PFSK-1 (cell line): ENCODE data around the gene LDLRAD3.

ENCODE experiments used
- FOXP2 ChIP-seq: optimal IDR thresholded peaks from 2 replicates; pipeline ENCODE3; 2011; ENCODE audit warnings: borderline replicate concordance, control low read depth, inconsistent platforms; ENCODE audit not compliant: insufficient read depth; ENCODE audit errors: extremely low read length, extremely low read depth
- POLR2AphosphoS5 ChIP-seq: IDR thresholded peaks from 2 replicates; pipeline ENCODE4 v1.6.1; 2012; ENCODE audit warnings: low read depth, mild to moderate bottlenecking, control low read depth, low read length, moderate library complexity
- REST ChIP-seq, 2 experiments: IDR thresholded peaks; 2 replicates each; pipeline versions ENCODE4 v1.6.1 to v1.8.0; 2011 to 2012; ENCODE audit warnings: low read depth in 2 of 2, low read length in 2 of 2, control low read depth in 1 of 2, inconsistent platforms in 1 of 2, mild to moderate bottlenecking in 1 of 2, moderate library complexity in 1 of 2; ENCODE audit not compliant: insufficient read depth in 1 of 2
- SIN3A ChIP-seq: IDR thresholded peaks from 2 replicates; pipeline ENCODE4 v1.6.1; 2012; ENCODE audit warnings: mild to moderate bottlenecking, low read length, moderate library complexity, borderline replicate concordance; ENCODE audit not compliant: insufficient read depth
- TAF1 ChIP-seq: IDR thresholded peaks from 2 replicates; pipeline ENCODE4 v1.6.1; 2012; ENCODE audit warnings: low read length, control low read depth, borderline replicate concordance; ENCODE audit not compliant: insufficient read depth

Gene LDLRAD3

GRCh38 chr11:36011574-36011973 is 67.7 kb downstream of the LDLRAD3 start:
- TF ChIP-seq REST (IDR thresholded peaks at IDR 0.05; ENCODE audit: insufficient read depth in 1 of 2, low read depth in 2 of 2, low read length in 2 of 2) (no peak), POLR2AphosphoS5 (no peak), SIN3A (no peak), FOXP2 (no peak), TAF1 (no peak)

- no peak for TF ChIP-seq REST (IDR thresholded peaks at IDR 0.05; ENCODE audit: insufficient read depth in 1 of 2, low read depth in 2 of 2, low read length in 2 of 2)
- TF ChIP-seq FOXP2 = peak; percentile 30
- TF ChIP-seq POLR2AphosphoS5 = peak; percentile 59; the same call in 1 of the 2 replicates
- no peak for TF ChIP-seq TAF1
- TF ChIP-seq SIN3A = no peak
Observed at GRCh38 chr11:36012455-36012854, 68.6 kb downstream of the LDLRAD3 start.

GRCh38 chr11:36012979-36013378 is 69.1 kb downstream of the LDLRAD3 start:
- TF ChIP-seq SIN3A (no peak), POLR2AphosphoS5 (no peak), TAF1 (no peak), REST (IDR thresholded peaks at IDR 0.05; ENCODE audit: insufficient read depth in 1 of 2, low read depth in 2 of 2, low read length in 2 of 2) (no peak), FOXP2 (no peak)

GRCh38 chr11:36013950-36014897 is 70.4 kb downstream of the LDLRAD3 start:
- no peak for TF ChIP-seq FOXP2
- no peak for TF ChIP-seq SIN3A
- TF ChIP-seq POLR2AphosphoS5 = no peak

GRCh38 chr11:36014898-36015665 is 71.2 kb downstream of the LDLRAD3 start:
- TF ChIP-seq FOXP2 (no peak), POLR2AphosphoS5 (no peak), REST (IDR thresholded peaks at IDR 0.05; ENCODE audit: insufficient read depth in 1 of 2, low read depth in 2 of 2, low read length in 2 of 2) (no peak), SIN3A (no peak), TAF1 (no peak)
